ENCODE data around the gene SMNDC1.

The SMNDC1 gene

GRCh38 chr10:110330675-110331074 is 26.0 kb upstream of the SMNDC1 start:
- H3K9me3 ChIP-seq: peaks cover 47% of the 10 kb centered on the region
- no peaks in the 10 kb centered on the region for H3K27me3 ChIP-seq
- H3K9ac ChIP-seq: no peak overlapping the region
- H3K4me1 ChIP-seq: no peaks in the 10 kb centered on the region
- no peak overlapping the region for H3K4me3 ChIP-seq
- no peak overlapping the region for H3K4me2 ChIP-seq
- no peaks in the 10 kb centered on the region for H4K20me1 ChIP-seq
- H3K27ac ChIP-seq: no peak overlapping the region
- no peak for TF ChIP-seq Cebpa-rat (IDR thresholded peaks at IDR 0.05)
- H3K36me3 ChIP-seq: 0 out of 2 replicates have a peak, but pooled peaks cover 7% of the 10 kb centered on the region

- H4K20me1 ChIP-seq: no peaks in the 10 kb centered on the region
- H3K9me3 ChIP-seq: peaks cover 44% of the 10 kb centered on the region
- no peak overlapping the region for H3K9ac ChIP-seq
- no peak overlapping the region for H3K4me3 ChIP-seq
- H3K4me1 ChIP-seq: no peaks in the 10 kb centered on the region
- no peak overlapping the region for H3K4me2 ChIP-seq
- 0 out of 2 replicates have a peak, but pooled peaks cover 7% of the 10 kb centered on the region for H3K36me3 ChIP-seq
- H3K27ac ChIP-seq: no peak overlapping the region
- no peaks in the 10 kb centered on the region for H3K27me3 ChIP-seq
- no peak for TF ChIP-seq Cebpa-rat (IDR thresholded peaks at IDR 0.05)
Measured at GRCh38 chr10:110327262-110327914, 22.7 kb upstream of the SMNDC1 start.

- no peak overlapping the region for H3K4me2 ChIP-seq
- no peaks in the 10 kb centered on the region for H3K4me1 ChIP-seq
- no peak overlapping the region for H3K9ac ChIP-seq
- no peak overlapping the region for H3K27ac ChIP-seq
- no peak overlapping the region for H3K4me3 ChIP-seq
- H3K9me3 ChIP-seq: peaks cover 39% of the 10 kb centered on the region
- H3K27me3 ChIP-seq: no peaks in the 10 kb centered on the region
- H4K20me1 ChIP-seq: no peaks in the 10 kb centered on the region
- 0 out of 2 replicates have a peak, but pooled peaks cover 7% of the 10 kb centered on the region for H3K36me3 ChIP-seq
- TF ChIP-seq Cebpa-rat (IDR thresholded peaks at IDR 0.05): no peak
Measured at GRCh38 chr10:110326351-110327032, 21.8 kb upstream of the SMNDC1 start.

DNA sequence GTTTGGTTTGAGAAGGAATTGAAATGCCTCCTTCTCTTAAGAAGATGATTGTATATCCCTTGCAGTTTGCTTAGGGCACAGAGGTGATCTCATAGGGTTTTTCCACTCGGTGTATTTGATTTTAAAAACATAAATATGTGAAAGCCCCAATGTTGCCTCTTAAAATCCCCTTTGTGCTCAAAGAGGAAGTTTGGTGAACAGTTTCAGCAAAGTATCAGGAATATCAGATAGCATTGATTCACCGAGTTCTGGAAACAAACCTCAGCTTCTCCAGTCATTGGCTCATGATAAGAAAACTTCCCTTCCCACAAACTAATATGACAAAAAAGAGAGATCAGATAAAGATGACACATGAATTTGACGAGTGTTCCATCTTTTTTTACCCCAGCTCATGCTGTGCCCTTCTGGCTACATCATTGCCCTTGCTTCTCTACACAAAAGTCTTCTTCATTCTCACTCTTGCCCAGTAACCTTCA is 20.1 kb upstream of the SMNDC1 start:
- H3K27ac ChIP-seq: no peak overlapping the region
- TF ChIP-seq Cebpa-rat (IDR thresholded peaks at IDR 0.05): no peak
- H3K9me3 ChIP-seq: peaks cover 28% of the 10 kb centered on the region
- no peak overlapping the region for H3K4me2 ChIP-seq
- H4K20me1 ChIP-seq: no peaks in the 10 kb centered on the region
- H3K4me3 ChIP-seq: no peak overlapping the region
- no peak overlapping the region for H3K9ac ChIP-seq
- H3K27me3 ChIP-seq: no peaks in the 10 kb centered on the region
- no peaks in the 10 kb centered on the region for H3K36me3 ChIP-seq
- H3K4me1 ChIP-seq: no peaks in the 10 kb centered on the region

- no peaks in the 10 kb centered on the region for H3K27me3 ChIP-seq
- H3K4me1 ChIP-seq: no peaks in the 10 kb centered on the region
- no peaks in the 10 kb centered on the region for H3K36me3 ChIP-seq
- H3K9me3 ChIP-seq: peaks cover 23% of the 10 kb centered on the region
- H3K4me3 ChIP-seq: no peak overlapping the region
- no peaks in the 10 kb centered on the region for H4K20me1 ChIP-seq
- H3K27ac ChIP-seq: no peak overlapping the region
- no peak overlapping the region for H3K9ac ChIP-seq
- H3K4me2 ChIP-seq: no peak overlapping the region
- TF ChIP-seq Cebpa-rat (IDR thresholded peaks at IDR 0.05): no peak
Measured at GRCh38 chr10:110324201-110324804, 19.6 kb upstream of the SMNDC1 start.

GRCh38 chr10:110323503-110323902 is 18.8 kb upstream of the SMNDC1 start:
- H4K20me1 ChIP-seq: no peaks in the 10 kb centered on the region
- TF ChIP-seq Cebpa-rat (IDR thresholded peaks at IDR 0.05): no peak
- H3K4me1 ChIP-seq: no peaks in the 10 kb centered on the region
- H3K36me3 ChIP-seq: no peaks in the 10 kb centered on the region
- peaks cover 16% of the 10 kb centered on the region; the same call in 1 of the 2 replicates for H3K9me3 ChIP-seq
- no peak overlapping the region for H3K4me2 ChIP-seq
- H3K27ac ChIP-seq: no peak overlapping the region
- H3K4me3 ChIP-seq: no peak overlapping the region
- no peaks in the 10 kb centered on the region for H3K27me3 ChIP-seq
- no peak overlapping the region for H3K9ac ChIP-seq

DNA sequence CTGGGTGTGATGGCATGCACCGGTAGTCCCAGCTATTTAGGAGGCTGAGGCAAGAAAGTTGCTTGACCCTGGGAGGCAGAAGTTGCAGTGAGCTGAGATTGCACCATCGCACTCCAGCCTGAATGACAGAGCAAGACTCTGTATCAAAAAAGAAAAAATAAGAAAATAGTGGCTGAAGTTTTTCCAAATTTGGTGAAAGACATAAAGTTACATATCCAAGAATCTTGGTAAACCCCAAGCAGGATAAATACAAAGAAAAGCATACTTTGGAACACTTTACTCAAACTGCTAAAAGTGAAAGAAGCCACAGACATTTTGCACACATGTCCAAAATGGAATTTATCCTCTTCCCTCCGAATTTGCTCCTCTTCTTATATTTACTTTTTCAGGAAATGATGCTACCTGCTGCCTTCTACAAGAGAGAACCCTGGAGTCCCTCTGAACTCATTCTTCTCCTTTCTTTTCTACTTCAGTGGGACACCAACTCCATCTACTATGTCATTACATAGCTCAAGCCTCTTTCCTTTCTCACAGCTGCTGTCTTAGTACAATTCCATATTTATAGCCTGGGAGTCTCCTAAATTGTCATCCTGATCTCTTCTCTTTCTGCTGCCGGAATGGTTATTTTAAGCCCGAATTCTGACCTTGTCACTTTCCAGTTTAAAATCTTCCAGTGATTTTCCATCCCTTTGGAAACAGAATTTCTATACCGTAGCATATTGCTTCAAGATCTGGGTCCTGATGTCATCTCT is 17.3 kb upstream of the SMNDC1 start:
- H3K27me3 ChIP-seq: no peaks in the 10 kb centered on the region
- H3K36me3 ChIP-seq: no peaks in the 10 kb centered on the region
- H3K27ac ChIP-seq: no peak overlapping the region
- no peaks in the 10 kb centered on the region for H4K20me1 ChIP-seq
- no peak overlapping the region for H3K4me3 ChIP-seq
- no peak overlapping the region for H3K4me2 ChIP-seq
- no peaks in the 10 kb centered on the region for H3K4me1 ChIP-seq
- H3K9ac ChIP-seq: no peak overlapping the region
- peaks cover 16% of the 10 kb centered on the region; the same call in 1 of the 2 replicates for H3K9me3 ChIP-seq
- no peak for TF ChIP-seq Cebpa-rat (IDR thresholded peaks at IDR 0.05)

DNA sequence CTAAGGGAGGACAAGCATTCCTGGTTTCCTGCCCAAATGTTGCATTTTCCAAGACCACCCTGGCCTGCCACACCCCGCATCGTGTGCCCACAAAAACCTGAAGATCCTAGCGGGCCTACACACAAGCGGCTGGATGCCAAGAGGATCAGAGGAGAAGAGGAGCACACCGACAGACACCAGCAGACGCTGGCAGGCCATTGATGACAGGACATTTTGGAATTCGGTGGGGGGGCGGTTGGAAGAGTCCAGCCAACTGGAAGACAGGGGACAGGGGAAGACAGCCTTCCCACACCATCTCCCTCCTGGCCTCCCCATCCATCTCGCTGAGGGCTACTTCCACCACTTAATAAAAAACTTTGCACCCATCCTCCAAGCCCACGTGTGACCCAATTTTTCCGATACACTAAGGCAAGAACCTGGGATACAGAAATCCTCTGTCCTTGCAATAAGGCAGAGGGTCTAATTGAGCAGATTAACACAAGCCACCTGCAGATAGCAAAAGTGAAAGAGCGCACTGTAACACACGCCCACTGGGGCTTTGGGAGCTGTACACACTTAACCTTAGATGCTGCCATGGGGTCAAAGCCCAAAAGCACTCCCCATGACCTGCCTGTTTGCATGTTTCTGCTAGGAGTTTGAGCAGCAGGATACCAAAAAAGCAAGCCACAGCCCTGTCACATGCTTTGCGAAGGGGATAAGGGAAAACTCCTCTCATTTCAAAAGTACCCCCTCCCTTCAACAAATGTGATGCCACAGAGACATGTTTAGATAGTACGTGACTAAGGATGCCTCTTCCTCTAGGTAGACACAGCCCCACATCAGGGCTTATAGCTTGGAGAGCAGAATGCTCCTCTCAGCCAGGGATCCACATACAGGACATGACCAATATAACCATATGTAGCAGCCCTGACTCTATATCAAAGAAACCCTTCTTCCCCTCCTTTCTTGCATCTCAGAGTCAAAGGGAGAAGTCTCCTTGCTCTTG is 13.4 kb upstream of the SMNDC1 start:
- H3K27ac ChIP-seq: no peak overlapping the region
- H3K36me3 ChIP-seq: no peaks in the 10 kb centered on the region
- H3K9ac ChIP-seq: no peak overlapping the region
- TF ChIP-seq Cebpa-rat (IDR thresholded peaks at IDR 0.05): no peak
- H3K9me3 ChIP-seq: peaks cover 10% of the 10 kb centered on the region; the same call in 1 of the 2 replicates
- H3K4me2 ChIP-seq: no peak overlapping the region
- H3K27me3 ChIP-seq: no peaks in the 10 kb centered on the region
- no peak overlapping the region for H3K4me3 ChIP-seq
- no peaks in the 10 kb centered on the region for H3K4me1 ChIP-seq
- H4K20me1 ChIP-seq: no peaks in the 10 kb centered on the region

- Histone ChIP-seq H3K4me1 (peaks cover 21% of the 10 kb centered on the region), H3K9ac (no peak overlapping the region), H3K4me2 (no peak overlapping the region), H3K4me3 (no peak overlapping the region), H4K20me1 (no peaks in the 10 kb centered on the region), H3K36me3 (no peaks in the 10 kb centered on the region), H3K27me3 (no peaks in the 10 kb centered on the region), H3K27ac (no peak overlapping the region), H3K9me3 (no peaks in the 10 kb centered on the region)
- no peak for TF ChIP-seq Cebpa-rat (IDR thresholded peaks at IDR 0.05)
Measured at GRCh38 chr10:110313674-110314073, 9.0 kb upstream of the SMNDC1 start.

Data from BLaER1 (cell line).